HepG2 (cell line): ENCODE measurements around the gene RHOC. TPM values are rescaled to one million over a fixed set of nuclear protein-coding genes. Genes with fewer than 3 reads are reported as not detected.

Source experiments
- ADNP ChIP-seq: sonication (generic); formaldehyde crosslinking; IDR thresholded peaks from 2 replicates; pipeline ENCODE4 v1.4.0; 2020; ENCODE audit warnings: missing genetic modification reagents
- CREM ChIP-seq, 2 experiments: sonication (generic) in 1 of 2; formaldehyde crosslinking in 1 of 2; IDR thresholded peaks; 2 replicates each; pipeline versions ENCODE4 v1.4.0 to v1.6.1; 2016 to 2020; ENCODE audit warnings: antibody characterized with exemption in 1 of 2, mild to moderate bottlenecking in 1 of 2, missing genetic modification reagents in 1 of 2
- FIP1L1 ChIP-seq: fragments of 200-400 bp; formaldehyde crosslinking; IDR thresholded peaks from 2 replicates; pipeline ENCODE4 v1.6.1; 2018; ENCODE audit warnings: low read depth, mild to moderate bottlenecking, low read length, moderate library complexity, borderline replicate concordance; ENCODE audit not compliant: insufficient read depth
- FOSL2 ChIP-seq: sonication (generic); formaldehyde crosslinking; IDR thresholded peaks from 2 replicates; pipeline ENCODE4 v1.4.0; 2020; ENCODE audit warnings: missing genetic modification reagents
- FOXO4 ChIP-seq: sonication (generic); formaldehyde crosslinking; conservative IDR thresholded peaks from 2 replicates; pipeline ENCODE4 v1.8.1; 2023; ENCODE audit warnings: missing genetic modification reagents
- GZF1 ChIP-seq: sonication (generic); formaldehyde crosslinking; IDR thresholded peaks from 2 replicates; pipeline ENCODE4 v1.5.1; 2020; ENCODE audit warnings: mild to moderate bottlenecking, missing genetic modification reagents
- HINFP ChIP-seq: sonication (generic); formaldehyde crosslinking; IDR thresholded peaks from 2 replicates; pipeline ENCODE4 v1.4.0; 2020; ENCODE audit warnings: low read depth, mild to moderate bottlenecking, missing genetic modification reagents
- KLF16 ChIP-seq, 2 experiments: sonication (generic) in 1 of 2; formaldehyde crosslinking in 1 of 2; IDR thresholded peaks; 2 replicates each; pipeline versions ENCODE4 v1.6.1 to v1.8.0; 2016 to 2023; ENCODE audit warnings: missing genetic modification reagents in 2 of 2, missing compliant biosample characterization in 1 of 2
- MED13 ChIP-seq: sonication (generic); formaldehyde crosslinking; IDR thresholded peaks from 2 replicates; pipeline ENCODE4 v1.5.0; 2020; ENCODE audit warnings: missing genetic modification reagents
- MXD4 ChIP-seq: IDR thresholded peaks from 2 replicates; pipeline ENCODE4 v1.6.1; 2016; ENCODE audit warnings: mild to moderate bottlenecking, missing biosample characterization, missing genetic modification reagents
- NFATC3 ChIP-seq: sonication (generic); formaldehyde crosslinking; IDR thresholded peaks from 2 replicates; pipeline ENCODE4 v1.5.1; 2020; ENCODE audit warnings: mild to moderate bottlenecking, missing genetic modification reagents
- PCBP2 ChIP-seq: fragments of 200-400 bp; formaldehyde crosslinking; optimal IDR thresholded peaks from 2 replicates; pipeline ENCODE3; 2018; ENCODE audit warnings: low read length, low read depth; ENCODE audit not compliant: poor library complexity, severe bottlenecking
- PRDM4 ChIP-seq: sonication (generic); formaldehyde crosslinking; IDR thresholded peaks from 2 replicates; pipeline ENCODE4 v1.9.0; 2021; ENCODE audit warnings: missing genetic modification reagents, borderline replicate concordance
- ZC3H4 ChIP-seq: sonication (generic); formaldehyde crosslinking; IDR thresholded peaks from 2 replicates; pipeline ENCODE4 v1.4.0; 2020; ENCODE audit warnings: missing genetic modification reagents, borderline replicate concordance
- ZNF160 ChIP-seq: sonication (generic); formaldehyde crosslinking; IDR thresholded peaks from 2 replicates; pipeline ENCODE4 v1.8.0; 2022; ENCODE audit warnings: mild to moderate bottlenecking, inconsistent platforms, missing genetic modification reagents
- ZNF280D ChIP-seq: sonication (generic); formaldehyde crosslinking; IDR thresholded peaks from 2 replicates; pipeline ENCODE4 v1.5.1; 2020; ENCODE audit warnings: mild to moderate bottlenecking, missing genetic modification reagents
- ZNF446 ChIP-seq: sonication (generic); formaldehyde crosslinking; IDR thresholded peaks from 2 replicates; pipeline ENCODE4 v1.5.0; 2020; ENCODE audit warnings: mild to moderate bottlenecking, missing genetic modification reagents
- ZNF550 ChIP-seq: sonication (generic); formaldehyde crosslinking; IDR thresholded peaks from 2 replicates; pipeline ENCODE4 v1.4.0; 2020; ENCODE audit warnings: mild to moderate bottlenecking, missing genetic modification reagents, borderline replicate concordance
- ZNF792 ChIP-seq: IDR thresholded peaks from 2 replicates; pipeline ENCODE4 v1.6.1; 2016
- polyA plus RNA-seq, 8 experiments: library from polyadenylated mRNA; depleted of rRNA in 3 of 8; stranded (reverse) in 7 of 8; unstranded in 1 of 8; fragments of >200 nt; fragmentation: Illumina TruSeq in 4 of 8; extraction: Trizol in 4 of 8; gene quantifications; 2 replicates each; pipeline versions ENCODE4 v1.2.1 to v1.2.3, GENCODE V29; 2011 to 2016; ENCODE audit warnings: low read depth in 4 of 8, missing spikeins in 1 of 8, mixed read lengths in 1 of 8; ENCODE audit not compliant: insufficient read depth in 1 of 8
- total RNA-seq, 5 experiments: library from RNA; depleted of rRNA; stranded (reverse); fragments of >200 nt; fragmentation: Illumina TruSeq; extraction: Trizol; gene quantifications; 2 replicates each; pipeline ENCODE4 v1.2.3, GENCODE V29; 2016; ENCODE audit warnings: low read depth in 1 of 5

RHOC gene
- total and polyA plus RNA-seq, 2 of the 13 experiments (the other 11 are each of a cell fraction or from before 2014, with no cell fraction given) = 64.3 to 182 TPM

GRCh38 chr1:112698366-112699310 lies 8.3 kb downstream of the RHOC start (continued):
- TF ChIP-seq ZC3H4 (CRISPR knock-in tag) = no peak
- TF ChIP-seq MXD4 (CRISPR knock-in tag) = no peak
- TF ChIP-seq ZNF446 (CRISPR knock-in tag) = no peak
- peak in 1 of 2 experiments; percentile 17; a peak in 1 of 4 replicates for TF ChIP-seq KLF16 (CRISPR knock-in tag; IDR thresholded peaks at IDR 0.05)
- TF ChIP-seq FOSL2 = peak; percentile 24; the same call in 1 of the 2 replicates
- no peak for TF ChIP-seq HINFP (CRISPR knock-in tag)
- no peak; the same call in 1 of the 2 replicates for TF ChIP-seq ZNF160
- no peak for TF ChIP-seq FOXO4
- TF ChIP-seq FIP1L1 = no peak
- TF ChIP-seq PRDM4 (CRISPR knock-in tag) = no peak
- peak; percentile 51; the same call in 1 of the 2 replicates for TF ChIP-seq CREM (IDR thresholded peaks at IDR 0.05)
- no peak for TF ChIP-seq CREM (CRISPR knock-in tag; IDR thresholded peaks at IDR 0.05)
- no peak for TF ChIP-seq NFATC3 (CRISPR knock-in tag)
- TF ChIP-seq PCBP2 = no peak
- TF ChIP-seq ZNF550 (CRISPR knock-in tag) = no peak
- TF ChIP-seq ZNF280D = no peak
- TF ChIP-seq ZNF792 (CRISPR knock-in tag) = no peak; the same call in 1 of the 2 replicates
- no peak for TF ChIP-seq MED13 (CRISPR knock-in tag)
- TF ChIP-seq GZF1 = no peak
- no peak for TF ChIP-seq ADNP (CRISPR knock-in tag)
